HepG2 (cell line): ENCODE data around the gene RNASE12. TPM values are rescaled to one million over a fixed set of nuclear protein-coding genes. Genes with fewer than 3 reads are reported as not detected.
A peak's percentile ranks its signal among the peaks of the same experiment; 100 is the strongest.

Experiments
- CREB3 ChIP-seq: sonication (generic); formaldehyde crosslinking; IDR thresholded peaks from 2 replicates; pipeline ENCODE4 v1.5.0; 2020; ENCODE audit warnings: missing genetic modification reagents
- ERF ChIP-seq: IDR thresholded peaks from 2 replicates; pipeline ENCODE4 v1.6.1; 2018; ENCODE audit warnings: missing biosample characterization, missing genetic modification reagents
- ETS1 ChIP-seq: sonication (generic); formaldehyde crosslinking; IDR thresholded peaks from 2 replicates; pipeline ENCODE4 v1.4.0; 2020; ENCODE audit warnings: missing genetic modification reagents
- FUBP1 ChIP-seq: sonication (generic); formaldehyde crosslinking; IDR thresholded peaks from 2 replicates; pipeline ENCODE4 v1.5.1; 2020; ENCODE audit warnings: missing genetic modification reagents, mild to moderate bottlenecking, borderline replicate concordance
- KDM6A ChIP-seq: IDR thresholded peaks from 2 replicates; pipeline ENCODE4 v1.6.1; 2016; ENCODE audit warnings: low read depth
- MEIS1 ChIP-seq: sonication (generic); formaldehyde crosslinking; IDR thresholded peaks from 2 replicates; pipeline ENCODE4 v1.9.0; 2021; ENCODE audit warnings: mild to moderate bottlenecking, missing genetic modification reagents, moderate library complexity, borderline replicate concordance
- SALL2 ChIP-seq: sonication (generic); formaldehyde crosslinking; IDR thresholded peaks from 2 replicates; pipeline ENCODE4 v1.8.1; 2023; ENCODE audit warnings: mild to moderate bottlenecking, missing genetic modification reagents, inconsistent platforms
- SMYD3 ChIP-seq: sonication (generic); formaldehyde crosslinking; IDR thresholded peaks from 2 replicates; pipeline ENCODE4 v1.8.1; 2023; ENCODE audit warnings: mild to moderate bottlenecking, missing genetic modification reagents
- TFE3 ChIP-seq: IDR thresholded peaks from 2 replicates; pipeline ENCODE4 v1.6.1; 2016
- THAP7 ChIP-seq: sonication (generic); formaldehyde crosslinking; IDR thresholded peaks from 2 replicates; pipeline ENCODE4 v1.8.1; 2023; ENCODE audit warnings: mild to moderate bottlenecking, missing genetic modification reagents
- U2AF1 ChIP-seq: fragments of 200-400 bp; formaldehyde crosslinking; optimal IDR thresholded peaks from 2 replicates; pipeline ENCODE3; 2017; ENCODE audit warnings: mild to moderate bottlenecking, low read depth, low read length
- ZMYM2 ChIP-seq: sonication (generic); formaldehyde crosslinking; IDR thresholded peaks from 2 replicates; pipeline ENCODE4 v1.8.0; 2022; ENCODE audit warnings: mild to moderate bottlenecking, missing genetic modification reagents
- ZNF281 ChIP-seq: sonication (generic); formaldehyde crosslinking; IDR thresholded peaks from 2 replicates; pipeline ENCODE4 v1.4.0; 2020; ENCODE audit warnings: missing genetic modification reagents, borderline replicate concordance
- ZNF687 ChIP-seq: sonication (generic); formaldehyde crosslinking; IDR thresholded peaks from 2 replicates; pipeline ENCODE4 v1.5.1; 2020; ENCODE audit warnings: mild to moderate bottlenecking, missing genetic modification reagents, moderate library complexity
- polyA plus RNA-seq, 8 experiments: library from polyadenylated mRNA; depleted of rRNA in 3 of 8; stranded (reverse) in 7 of 8; unstranded in 1 of 8; fragments of >200 nt; fragmentation: Illumina TruSeq in 4 of 8; extraction: Trizol in 4 of 8; gene quantifications; 2 replicates each; pipeline versions ENCODE4 v1.2.1 to v1.2.3, GENCODE V29; 2011 to 2016; ENCODE audit warnings: low read depth in 4 of 8, missing spikeins in 1 of 8, mixed read lengths in 1 of 8; ENCODE audit not compliant: insufficient read depth in 1 of 8
- total RNA-seq, 5 experiments: library from RNA; depleted of rRNA; stranded (reverse); fragments of >200 nt; fragmentation: Illumina TruSeq; extraction: Trizol; gene quantifications; 2 replicates each; pipeline ENCODE4 v1.2.3, GENCODE V29; 2016; ENCODE audit warnings: low read depth in 1 of 5

The RNASE12 gene
- total and polyA plus RNA-seq, 2 of the 13 experiments (the other 11 are each of a cell fraction or from before 2014, with no cell fraction given): not detected

GRCh38 chr14:20610002-20610765 lies 19.0 kb upstream of the RNASE12 start (continued):
- TF ChIP-seq ZNF687 (CRISPR knock-in tag) (peak; percentile 23; the same call in 1 of the 2 replicates), ERF (peak; percentile 90), ZNF281 (CRISPR knock-in tag) (no peak; the same call in 1 of the 2 replicates), KDM6A (CRISPR knock-in tag) (no peak), MEIS1 (CRISPR knock-in tag) (no peak), ETS1 (CRISPR knock-in tag) (no peak), U2AF1 (no peak), TFE3 (CRISPR knock-in tag) (no peak; the same call in 1 of the 2 replicates), ZMYM2 (peak; percentile 93), THAP7 (no peak), SALL2 (CRISPR knock-in tag) (peak; percentile 86), CREB3 (CRISPR knock-in tag) (no peak), SMYD3 (CRISPR knock-in tag) (no peak), FUBP1 (no peak)
